Activated CD4-positive, alpha-beta T cell treated with anti-CD3 and anti-CD28 coated beads, Interleukin-10, Interleukin-2, amounts not matched to agents 100 ng/mL and 50 ng/mL, durations not matched to agents 16 hours and 8 hours (primary cell): Measurements from ENCODE around the gene EOGT.

ENCODE experiments used
- DNase-seq: peaks from one replicate; pipeline ENCODE4 v3.0.0-alpha.2; 2020

The EOGT gene

DNA sequence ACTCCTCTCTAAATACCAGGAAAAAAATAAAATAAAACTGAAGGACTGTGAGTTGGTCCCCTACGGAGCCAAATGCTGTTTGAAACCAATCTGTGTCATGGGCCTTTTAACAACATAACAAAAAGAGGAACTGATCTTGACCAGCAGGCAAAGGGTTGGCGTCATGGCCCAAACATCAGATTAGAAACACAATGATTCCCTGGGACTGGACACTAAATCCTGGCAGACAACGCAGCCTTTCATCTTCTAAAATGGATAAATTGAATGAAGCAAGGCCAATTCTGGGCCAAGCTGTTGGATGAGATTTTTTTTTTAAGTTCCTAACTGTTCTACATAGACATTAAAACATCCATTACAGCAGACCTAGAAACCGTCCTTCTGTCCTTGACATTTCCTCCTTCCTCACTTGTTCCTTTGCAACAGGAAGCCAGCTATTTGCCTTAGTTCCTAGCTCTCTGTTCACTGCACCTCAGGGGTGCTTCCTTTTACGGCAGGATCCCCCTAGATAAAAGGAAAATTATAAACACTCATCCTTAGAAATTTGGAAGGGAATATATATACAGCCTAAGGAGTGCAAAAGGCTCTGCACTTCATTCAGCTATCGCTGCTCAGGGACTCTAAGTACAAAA lies 59.6 kb downstream of the EOGT start:
- DNase-seq: no peak

DNA sequence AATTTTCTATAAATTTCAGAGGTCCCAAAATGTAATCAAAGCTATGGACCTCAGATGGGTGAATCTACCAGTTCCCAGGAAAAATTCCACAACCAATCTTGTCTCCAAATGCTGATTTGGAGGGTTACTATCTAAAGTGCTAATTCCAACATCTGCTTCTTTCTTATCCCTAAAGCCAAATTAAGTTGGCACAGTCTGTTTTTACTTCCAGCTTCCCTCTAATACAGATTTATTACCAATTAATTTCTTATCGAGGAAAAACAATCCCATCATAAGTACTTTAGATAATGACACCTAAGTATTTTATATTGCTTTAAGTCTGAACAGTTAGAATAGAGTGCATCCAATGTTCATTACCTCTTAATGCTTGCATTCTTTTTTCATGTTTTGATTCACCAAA lies 68.3 kb downstream of the EOGT start:
- no peak for DNase-seq

DNA sequence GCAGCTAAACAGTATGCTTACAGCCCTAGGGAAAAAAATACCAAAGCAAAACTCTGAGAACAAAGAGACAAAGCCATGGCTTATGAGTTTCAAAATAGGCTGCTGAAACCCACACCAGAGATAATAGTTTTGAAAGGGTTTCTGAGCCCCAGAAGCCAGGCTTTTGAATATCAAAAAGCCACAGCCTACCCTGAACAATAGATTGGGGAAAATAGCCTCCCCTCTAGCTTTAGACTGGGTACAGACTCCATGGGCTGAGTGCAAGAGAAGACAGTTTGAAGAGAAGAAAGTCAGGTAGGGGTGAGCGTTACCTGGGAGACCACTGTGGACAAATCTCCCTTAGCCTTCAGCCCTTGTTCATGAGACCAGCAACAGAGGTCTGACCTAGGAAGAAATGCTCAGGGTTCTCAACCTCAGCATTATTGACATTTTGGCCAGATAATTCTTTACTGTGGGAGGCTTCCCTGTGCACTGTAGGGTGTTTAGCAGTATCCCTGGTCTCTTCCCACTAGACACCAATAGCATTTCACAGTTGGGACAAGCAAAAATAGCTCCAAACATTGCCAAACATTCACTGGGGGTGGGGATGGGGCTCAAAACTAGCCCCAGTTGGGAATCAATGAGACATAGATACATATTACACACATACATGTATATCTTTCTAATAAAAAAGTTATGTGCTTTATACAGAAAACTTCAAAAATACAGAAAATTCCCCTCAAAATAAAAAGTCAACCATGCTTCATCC lies 69.6 kb downstream of the EOGT start:
- no peak for DNase-seq

DNA sequence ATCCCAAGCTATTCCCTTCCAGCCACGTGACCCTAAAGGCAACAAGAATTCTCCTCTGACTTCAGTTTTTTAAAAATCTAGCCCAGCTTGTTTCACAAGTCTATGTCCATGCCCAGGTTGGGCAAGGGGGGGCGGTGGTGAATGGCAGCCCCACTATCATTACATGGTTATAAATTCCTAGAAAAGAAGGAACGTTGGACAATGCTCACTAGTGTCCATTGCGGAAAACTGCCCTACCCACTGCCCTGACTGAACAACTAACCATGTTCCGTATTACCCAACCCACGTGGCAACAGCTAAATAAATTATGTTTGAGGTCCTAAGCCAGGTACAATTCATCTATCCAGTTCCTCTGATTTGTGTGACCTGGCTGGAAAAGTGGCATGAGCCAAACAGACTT lies 72.4 kb downstream of the EOGT start:
- DNase-seq: no peak

DNA sequence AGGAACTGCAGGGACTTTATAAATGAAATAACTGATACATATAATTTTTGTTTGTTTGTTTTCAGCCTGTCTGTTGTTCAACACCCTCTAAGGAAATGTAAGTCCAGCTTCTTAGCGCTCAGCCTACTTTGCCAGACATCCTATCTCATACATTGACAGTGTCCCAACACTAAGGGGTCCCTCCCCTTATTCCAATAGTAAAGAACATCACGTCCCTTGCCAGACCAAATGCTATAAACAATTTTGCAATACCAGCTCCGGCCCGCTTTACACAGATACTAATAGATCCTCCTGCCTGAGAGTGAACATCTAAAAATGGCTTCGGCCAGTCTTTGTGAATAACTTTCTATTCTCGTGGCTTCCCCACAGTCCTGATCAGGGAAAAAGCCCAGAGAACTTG lies 76.6 kb downstream of the EOGT start:
- DNase-seq: no peak

DNA sequence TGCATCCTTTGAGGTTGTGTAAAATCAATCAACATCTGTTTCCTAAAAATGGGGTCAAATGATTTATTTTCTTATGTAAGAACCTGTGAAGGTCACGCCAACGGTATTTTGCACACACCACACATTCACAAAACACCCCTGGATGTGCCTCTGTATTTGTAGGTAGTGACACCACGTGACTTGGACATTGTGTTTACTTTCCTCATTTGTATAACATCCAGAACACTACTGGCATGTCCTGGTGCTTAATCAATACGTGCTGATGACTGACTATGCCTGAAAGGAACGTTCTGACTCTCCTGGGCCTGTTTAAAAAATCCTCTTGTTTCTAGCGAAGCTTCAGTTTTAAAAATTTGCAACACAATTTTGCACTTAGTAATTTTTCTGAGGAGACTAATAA lies 77.7 kb downstream of the EOGT start:
- DNase-seq: no peak

DNA sequence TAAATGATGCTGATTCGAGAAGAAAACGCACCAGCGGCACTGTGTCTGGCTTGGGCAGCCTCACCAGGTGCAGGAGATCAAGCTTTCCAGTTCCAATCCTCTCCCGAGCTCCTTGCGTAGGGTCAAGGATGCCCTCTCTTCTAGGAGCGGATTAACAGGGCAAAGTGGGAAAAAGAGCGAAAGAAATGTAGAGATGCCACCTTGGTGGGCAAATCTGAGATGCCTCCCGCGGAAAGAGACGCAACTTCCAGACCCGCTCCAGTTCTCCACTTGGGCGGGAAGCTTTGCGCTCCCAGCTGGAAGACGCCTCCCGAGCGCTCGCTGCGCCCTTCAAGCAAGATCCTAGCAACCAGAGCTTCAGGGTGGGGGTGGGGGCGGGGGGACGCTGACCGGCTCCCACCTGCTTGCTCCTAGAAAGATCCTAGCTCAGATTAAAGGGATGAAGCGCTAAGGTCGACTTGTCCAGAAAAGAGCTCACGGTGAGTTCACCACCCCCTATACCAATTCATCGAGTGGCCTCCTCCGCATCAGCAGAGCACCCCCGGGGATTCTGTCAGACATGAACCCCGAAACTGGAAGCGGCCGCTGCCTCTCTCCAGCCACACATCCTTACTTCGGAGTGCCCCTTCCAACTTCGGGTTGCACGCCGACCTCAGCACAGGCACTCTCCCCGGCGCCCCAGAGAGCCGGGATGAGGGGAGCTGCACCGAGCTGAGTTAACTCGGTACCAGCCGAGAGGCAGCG lies 81.9 kb downstream of the EOGT start:
- DNase-seq: no peak
